GM18507 (cell line): ENCODE results near the gene POMT1.
"Not testable (repeated sequence)": the region's sequence is repeated elsewhere in the genome, so short reads cannot be mapped to it uniquely, and the experiment has no call there.

ENCODE experiments used
- DNase-seq: peaks from one replicate; pipeline ENCODE4 v3.0.0; 2011; ENCODE audit warnings: low read depth; ENCODE audit not compliant: insufficient read length; ENCODE audit errors: extremely low spot score
- FAIRE-seq: peaks from 2 replicates; lab custom pipeline; 2011; peaks lifted over from hg19 to GRCh38; lab: Jason Lieb, UNC

Gene POMT1, protein sequence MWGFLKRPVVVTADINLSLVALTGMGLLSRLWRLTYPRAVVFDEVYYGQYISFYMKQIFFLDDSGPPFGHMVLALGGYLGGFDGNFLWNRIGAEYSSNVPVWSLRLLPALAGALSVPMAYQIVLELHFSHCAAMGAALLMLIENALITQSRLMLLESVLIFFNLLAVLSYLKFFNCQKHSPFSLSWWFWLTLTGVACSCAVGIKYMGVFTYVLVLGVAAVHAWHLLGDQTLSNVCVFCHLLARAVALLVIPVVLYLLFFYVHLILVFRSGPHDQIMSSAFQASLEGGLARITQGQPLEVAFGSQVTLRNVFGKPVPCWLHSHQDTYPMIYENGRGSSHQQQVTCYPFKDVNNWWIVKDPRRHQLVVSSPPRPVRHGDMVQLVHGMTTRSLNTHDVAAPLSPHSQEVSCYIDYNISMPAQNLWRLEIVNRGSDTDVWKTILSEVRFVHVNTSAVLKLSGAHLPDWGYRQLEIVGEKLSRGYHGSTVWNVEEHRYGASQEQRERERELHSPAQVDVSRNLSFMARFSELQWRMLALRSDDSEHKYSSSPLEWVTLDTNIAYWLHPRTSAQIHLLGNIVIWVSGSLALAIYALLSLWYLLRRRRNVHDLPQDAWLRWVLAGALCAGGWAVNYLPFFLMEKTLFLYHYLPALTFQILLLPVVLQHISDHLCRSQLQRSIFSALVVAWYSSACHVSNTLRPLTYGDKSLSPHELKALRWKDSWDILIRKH

DNA sequence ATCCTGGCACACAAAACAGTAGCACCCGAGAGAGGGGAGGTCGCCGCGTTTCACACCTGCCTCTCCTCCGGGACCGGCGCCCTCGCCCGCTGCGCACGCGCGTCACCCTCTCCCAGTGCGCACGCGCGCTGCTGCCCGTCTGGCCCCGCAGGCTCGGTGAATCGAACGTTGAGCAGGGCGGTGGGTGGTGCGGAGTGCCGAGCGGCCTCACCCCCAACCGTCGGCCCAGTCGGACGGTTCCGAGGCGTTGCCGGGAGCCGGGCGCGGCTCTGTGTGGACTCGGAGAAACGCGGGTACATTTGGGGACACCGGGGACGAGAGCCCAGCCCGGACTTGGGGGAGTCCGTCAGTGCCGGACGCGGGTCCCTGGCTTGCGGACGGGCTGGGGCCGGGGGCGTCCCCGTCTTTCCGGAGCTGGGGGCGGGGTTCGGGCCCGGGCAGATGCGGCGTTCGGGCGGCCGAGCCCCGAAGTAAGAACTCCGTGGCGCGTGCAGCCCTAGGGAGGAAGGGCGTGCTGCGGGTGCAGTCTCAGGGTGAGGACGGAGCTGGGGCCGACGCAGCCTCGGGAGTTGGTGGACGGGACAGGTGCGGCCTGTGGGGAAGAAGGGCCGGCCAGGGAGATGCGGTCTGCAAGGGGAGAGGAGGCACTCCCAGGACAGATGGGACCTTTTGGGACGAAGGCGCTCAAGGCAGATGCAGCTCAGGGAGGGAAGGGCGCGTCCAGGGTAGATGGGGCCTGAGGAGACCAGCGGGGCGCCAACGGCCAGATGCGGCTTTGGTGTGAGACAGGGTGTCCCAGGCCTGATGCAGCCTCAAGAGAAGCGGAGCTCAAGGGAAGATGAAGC, at the start of gene POMT1:
TSS of gene POMT1 (plus strand) at position 138 of the 845 bp plus-strand sequence. CDS start 1,301 bp downstream, outside the sequence.
- peak; percentile 92 for FAIRE-seq
- DNase-seq = peak; percentile 99

GRCh38 chr9:131454028-131454427, 48.7 kb upstream of the POMT1 start:
- DNase-seq (no peak), FAIRE-seq (no peak)

GRCh38 chr9:131455655-131456054, 47.1 kb upstream of the POMT1 start:
- not testable (repeated sequence) for FAIRE-seq

DNA sequence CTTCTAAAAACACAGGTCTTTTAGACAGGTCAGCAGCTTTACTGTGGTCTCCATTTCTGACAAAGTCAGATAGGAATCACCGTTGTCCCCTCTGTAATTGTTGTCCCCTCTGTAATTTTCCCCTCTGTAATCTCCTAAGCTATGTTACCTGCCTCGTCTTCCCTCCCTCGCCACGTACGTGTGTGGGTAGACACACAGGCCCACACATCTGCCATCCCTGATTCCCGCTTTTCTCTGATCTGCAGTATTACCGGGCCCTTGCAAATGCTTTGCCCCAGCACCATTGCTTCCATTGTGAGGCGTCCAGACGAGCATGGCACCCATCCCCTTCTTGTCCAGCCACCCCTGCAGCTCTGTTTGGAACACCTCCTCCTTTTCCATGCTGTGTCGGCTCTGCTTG, 45.0 kb upstream of the POMT1 start:
- FAIRE-seq = no peak
- DNase-seq = no peak

More at GRCh38 chr9:131455655-131456054, 47.1 kb upstream of the POMT1 start:
- not testable (repeated sequence) for DNase-seq

DNA sequence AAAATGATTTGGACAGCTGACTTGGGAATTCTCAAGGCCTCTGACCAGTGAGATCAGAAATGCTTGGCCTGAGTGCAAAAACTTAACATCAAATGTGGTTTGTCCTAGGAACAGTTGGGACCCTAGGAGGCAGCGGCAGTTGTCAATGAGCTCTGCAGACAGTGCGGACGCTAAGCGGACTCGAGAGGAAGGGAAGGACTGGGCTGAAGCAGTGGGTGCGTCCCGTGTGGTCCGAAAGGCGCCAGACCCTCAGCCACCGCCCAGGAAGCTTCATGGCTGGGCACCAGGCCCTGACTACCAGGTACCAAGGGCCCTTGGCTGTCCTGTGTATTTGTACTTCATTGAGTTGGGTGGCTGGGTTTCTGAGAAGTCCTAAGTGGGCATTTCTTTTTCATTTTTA, 43.7 kb upstream of the POMT1 start:
- no peak for DNase-seq
- FAIRE-seq = no peak

- DNase-seq = no peak
- no peak for FAIRE-seq
Observed at GRCh38 chr9:131461166-131461565, 41.6 kb upstream of the POMT1 start.

GRCh38 chr9:131464354-131465000, 38.2 kb upstream of the POMT1 start:
- FAIRE-seq (no peak), DNase-seq (no peak)

GRCh38 chr9:131465401-131465800, 37.3 kb upstream of the POMT1 start:
- FAIRE-seq = no peak
- DNase-seq = no peak

DNA sequence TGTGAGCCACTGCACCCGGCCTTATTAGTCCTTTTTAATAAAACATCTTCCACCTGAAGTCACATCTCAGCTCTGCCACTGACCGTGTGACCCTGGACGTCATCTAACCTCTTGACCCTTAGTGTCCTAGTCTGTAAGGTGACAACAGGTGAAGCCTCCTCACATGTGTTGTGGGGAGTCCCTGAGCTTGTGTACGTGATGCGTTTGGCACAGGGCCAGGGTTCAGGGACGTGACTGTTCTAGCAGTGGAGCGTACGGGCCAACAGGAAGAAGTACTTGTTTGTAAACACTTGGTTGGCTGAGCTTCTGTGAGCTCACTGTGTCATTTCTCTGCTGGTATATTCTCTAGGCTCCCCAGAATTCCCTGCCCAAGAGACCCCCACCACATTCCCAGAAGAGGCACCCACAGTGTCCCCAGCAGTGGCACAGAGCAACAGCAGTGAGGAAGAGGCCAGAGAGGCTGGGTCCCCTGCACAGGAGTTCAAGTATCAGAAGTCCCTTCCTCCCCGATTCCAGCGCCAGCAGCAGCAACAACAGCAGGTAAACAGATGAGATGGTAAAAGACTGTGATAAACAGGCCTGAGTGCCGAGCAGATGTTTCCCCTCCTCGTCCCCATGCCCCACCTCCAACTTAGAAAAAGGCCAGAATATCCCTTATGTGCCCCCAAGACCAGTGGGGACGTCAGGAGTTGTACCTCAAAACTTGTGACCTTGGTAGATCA, 35.3 kb upstream of the POMT1 start:
- DNase-seq (no peak), FAIRE-seq (no peak)

DNA sequence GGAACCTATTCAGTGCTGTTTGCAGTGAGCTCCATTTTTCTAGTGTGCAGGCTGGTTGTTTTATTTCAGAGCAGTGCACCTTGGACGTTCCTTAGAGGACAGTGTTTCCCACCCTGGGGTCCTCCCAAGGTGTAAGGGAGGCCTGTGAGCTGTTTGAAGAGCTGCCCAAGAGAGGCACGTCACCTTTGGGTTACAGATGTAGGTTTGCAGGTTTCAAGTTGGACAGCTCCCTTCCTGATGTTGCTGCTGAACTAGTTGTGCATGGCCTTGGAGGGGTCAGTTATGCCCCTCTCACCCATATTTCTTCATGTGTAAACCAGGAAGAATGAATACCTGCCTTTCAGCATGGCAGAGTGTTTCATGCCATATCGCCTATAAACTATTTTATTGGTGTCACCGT, 34.7 kb upstream of the POMT1 start:
- no peak for FAIRE-seq
- no peak for DNase-seq

GRCh38 chr9:131469356-131469755, 33.4 kb upstream of the POMT1 start:
- DNase-seq (no peak), FAIRE-seq (no peak)

GRCh38 chr9:131469951-131470350, 32.8 kb upstream of the POMT1 start:
- no peak for FAIRE-seq
- no peak for DNase-seq

DNA sequence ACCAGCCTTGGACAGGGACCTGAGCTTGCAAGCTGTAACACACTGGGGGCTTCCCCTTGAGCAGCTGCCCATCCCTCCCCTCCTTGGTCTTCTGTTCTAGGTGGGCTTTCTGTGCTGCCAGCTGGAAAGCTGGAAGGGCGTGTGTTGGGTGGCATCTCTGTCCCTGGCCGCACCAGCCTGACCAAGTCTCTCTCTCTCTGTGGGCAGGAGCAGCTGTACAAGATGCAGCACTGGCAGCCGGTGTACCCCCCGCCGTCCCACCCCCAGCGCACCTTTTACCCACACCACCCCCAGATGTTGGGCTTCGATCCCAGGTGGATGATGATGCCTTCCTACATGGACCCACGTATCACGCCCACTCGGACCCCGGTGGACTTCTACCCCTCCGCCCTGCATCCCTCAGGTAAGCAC, 32.1 kb upstream of the POMT1 start:
- no peak for FAIRE-seq
- no peak for DNase-seq

GRCh38 chr9:131472085-131472484, 30.6 kb upstream of the POMT1 start:
- not testable (repeated sequence) for DNase-seq, FAIRE-seq

DNA sequence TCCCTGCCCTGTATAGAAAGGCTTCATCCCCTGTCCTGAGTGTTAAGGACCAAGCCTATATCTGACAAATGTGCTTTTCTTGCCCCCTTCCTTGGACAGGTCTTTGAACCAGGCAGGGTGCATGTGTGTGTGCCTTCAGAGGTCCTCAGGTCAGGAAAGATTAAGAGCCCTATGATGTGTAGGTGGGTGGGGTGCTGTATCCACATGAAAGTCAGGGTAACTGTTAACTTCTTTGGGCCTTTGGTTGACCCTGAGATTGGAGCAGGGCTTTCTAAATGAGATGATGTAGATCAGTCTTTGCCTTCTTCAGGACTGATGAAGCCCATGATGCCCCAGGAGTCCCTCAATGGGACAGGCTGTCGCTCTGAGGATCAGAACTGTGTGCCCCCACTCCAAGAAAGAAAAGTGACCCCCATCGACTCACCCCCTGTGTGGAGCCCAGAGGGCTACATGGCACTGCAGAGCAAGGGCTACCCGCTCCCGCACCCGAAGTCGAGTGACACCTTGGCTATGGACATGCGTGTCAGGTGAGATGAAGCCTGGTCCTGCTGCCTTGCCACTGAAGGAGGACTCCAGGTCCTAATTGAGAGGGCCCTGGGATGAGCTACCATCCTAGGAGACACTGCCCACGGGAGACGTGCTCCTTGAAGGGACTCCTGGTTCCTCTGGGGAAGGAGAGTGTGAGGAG, 29.4 kb upstream of the POMT1 start:
- FAIRE-seq (no peak), DNase-seq (no peak)

- FAIRE-seq (no peak), DNase-seq (no peak)
Observed at GRCh38 chr9:131473891-131474290, 28.8 kb upstream of the POMT1 start.

- DNase-seq (no peak), FAIRE-seq (no peak)
Observed at GRCh38 chr9:131474711-131475110, 28.0 kb upstream of the POMT1 start.
